Measurements from ENCODE around the gene M1AP. TPM values are rescaled to one million over a fixed set of nuclear protein-coding genes. Genes with fewer than 3 reads are reported as not detected.

Gene M1AP
- total and polyA plus RNA-seq, 2 of the 8 experiments (the other 6 are each of a cell fraction or from before 2014, with no cell fraction given) = 4.8 TPM

DNA sequence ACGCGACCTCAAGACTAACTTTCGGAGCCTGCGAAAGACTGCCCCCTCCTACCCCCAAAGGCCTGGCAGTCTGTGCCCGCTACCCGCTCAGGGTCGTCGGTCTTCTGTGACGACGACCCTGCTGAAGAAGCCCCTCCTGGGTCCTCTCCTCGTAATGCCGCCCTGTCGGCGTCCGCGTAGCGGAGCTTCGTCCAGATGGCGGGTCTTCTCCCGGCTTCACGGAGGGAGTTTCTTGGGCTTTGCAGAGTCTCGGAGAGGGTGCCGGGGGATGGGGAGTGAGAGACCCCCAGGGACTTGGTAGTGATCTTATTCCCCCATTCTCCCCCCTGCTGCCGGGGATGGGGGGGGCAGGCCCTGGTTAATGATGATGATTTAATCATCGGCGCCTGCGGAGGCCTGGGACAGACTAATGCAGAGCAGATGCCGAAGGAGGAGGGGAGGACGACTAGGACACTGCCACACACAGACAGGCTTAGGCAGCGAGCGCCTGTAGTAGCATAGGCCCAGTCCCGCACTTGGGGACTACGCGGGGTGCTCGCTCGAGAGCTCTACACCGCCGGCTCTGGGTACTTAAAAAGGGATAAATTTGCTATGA is 140.1 kb downstream of the M1AP start (continued):
- TF ChIP-seq HDAC6 (IDR thresholded peaks at IDR 0.05; ENCODE audit: low read depth, low read length) = no peak
- TF ChIP-seq BCL11A (IDR thresholded peaks at IDR 0.05; ENCODE audit: low read depth in 2 of 2, low read length in 2 of 2) = no peak
- TF ChIP-seq ZNF274 (IDR thresholded peaks at IDR 0.05; ENCODE audit: borderline replicate concordance, extremely low read depth, low read length) = no peak
- TF ChIP-seq, protein P1, sequence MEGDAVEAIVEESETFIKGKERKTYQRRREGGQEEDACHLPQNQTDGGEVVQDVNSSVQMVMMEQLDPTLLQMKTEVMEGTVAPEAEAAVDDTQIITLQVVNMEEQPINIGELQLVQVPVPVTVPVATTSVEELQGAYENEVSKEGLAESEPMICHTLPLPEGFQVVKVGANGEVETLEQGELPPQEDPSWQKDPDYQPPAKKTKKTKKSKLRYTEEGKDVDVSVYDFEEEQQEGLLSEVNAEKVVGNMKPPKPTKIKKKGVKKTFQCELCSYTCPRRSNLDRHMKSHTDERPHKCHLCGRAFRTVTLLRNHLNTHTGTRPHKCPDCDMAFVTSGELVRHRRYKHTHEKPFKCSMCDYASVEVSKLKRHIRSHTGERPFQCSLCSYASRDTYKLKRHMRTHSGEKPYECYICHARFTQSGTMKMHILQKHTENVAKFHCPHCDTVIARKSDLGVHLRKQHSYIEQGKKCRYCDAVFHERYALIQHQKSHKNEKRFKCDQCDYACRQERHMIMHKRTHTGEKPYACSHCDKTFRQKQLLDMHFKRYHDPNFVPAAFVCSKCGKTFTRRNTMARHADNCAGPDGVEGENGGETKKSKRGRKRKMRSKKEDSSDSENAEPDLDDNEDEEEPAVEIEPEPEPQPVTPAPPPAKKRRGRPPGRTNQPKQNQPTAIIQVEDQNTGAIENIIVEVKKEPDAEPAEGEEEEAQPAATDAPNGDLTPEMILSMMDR (IDR thresholded peaks at IDR 0.05; ENCODE audit: control extremely low read depth in 1 of 3, insufficient read depth in 1 of 3, low read depth in 1 of 3, low read length in 3 of 3) = no peak
- TF ChIP-seq, protein P2, sequence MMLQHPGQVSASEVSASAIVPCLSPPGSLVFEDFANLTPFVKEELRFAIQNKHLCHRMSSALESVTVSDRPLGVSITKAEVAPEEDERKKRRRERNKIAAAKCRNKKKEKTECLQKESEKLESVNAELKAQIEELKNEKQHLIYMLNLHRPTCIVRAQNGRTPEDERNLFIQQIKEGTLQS (IDR thresholded peaks at IDR 0.05; ENCODE audit: insufficient read depth, low read depth, low read length) = no peak
- TF ChIP-seq MAFK (IDR thresholded peaks at IDR 0.05; ENCODE audit: low read depth, low read length) = no peak
- TF ChIP-seq HDAC2 (IDR thresholded peaks at IDR 0.05; ENCODE audit: borderline replicate concordance in 1 of 2, low read depth in 2 of 2, low read length in 2 of 2) = no peak

Other genes starting within 250 kb of the M1AP start
- gene C2orf81, start 226.7 kb downstream of the M1AP start, total RNA-seq (2021; fragmentation: NEBNext Ultra II Directional; extraction: Animal tissue kit (Norgen Biotek cat#: 25700)) = 3.3 and 3.8 TPM in 2 replicates
- gene C2orf81, start 226.7 kb downstream of the M1AP start, polyA plus RNA-seq (2011; rRNA removed) = 1.6 and 2.4 TPM in 2 replicates
- 41.6 and 45.0 TPM in 2 replicates for gene WDR54, start 226.6 kb downstream of the M1AP start, total RNA-seq (2021; fragmentation: NEBNext Ultra II Directional; extraction: Animal tissue kit (Norgen Biotek cat#: 25700))
- gene WDR54, start 226.6 kb downstream of the M1AP start, polyA plus RNA-seq (2011; rRNA removed) = 125 and 142 TPM in 2 replicates
- 53.5 and 54.1 TPM in 2 replicates for gene RTKN, start 206.4 kb downstream of the M1AP start, total RNA-seq (2021; fragmentation: NEBNext Ultra II Directional; extraction: Animal tissue kit (Norgen Biotek cat#: 25700))
- gene RTKN, start 206.4 kb downstream of the M1AP start, polyA plus RNA-seq (2011; rRNA removed) = 40.2 and 60.1 TPM in 2 replicates
- gene INO80B, start 193.2 kb downstream of the M1AP start, total RNA-seq (2021; fragmentation: NEBNext Ultra II Directional; extraction: Animal tissue kit (Norgen Biotek cat#: 25700)) = 17.5 and 18.5 TPM in 2 replicates
- 3.9 and 8.5 TPM in 2 replicates for gene INO80B, start 193.2 kb downstream of the M1AP start, polyA plus RNA-seq (2011; rRNA removed)
- 51.4 and 57.2 TPM in 2 replicates for gene WBP1, start 189.9 kb downstream of the M1AP start, total RNA-seq (2021; fragmentation: NEBNext Ultra II Directional; extraction: Animal tissue kit (Norgen Biotek cat#: 25700))
- 190 and 301 TPM in 2 replicates for gene WBP1, start 189.9 kb downstream of the M1AP start, polyA plus RNA-seq (2011; rRNA removed)
- 50.3 and 51.0 TPM in 2 replicates for gene MOGS, start 182.9 kb downstream of the M1AP start, total RNA-seq (2021; fragmentation: NEBNext Ultra II Directional; extraction: Animal tissue kit (Norgen Biotek cat#: 25700))
- 44.3 and 59.9 TPM in 2 replicates for gene MOGS, start 182.9 kb downstream of the M1AP start, polyA plus RNA-seq (2011; rRNA removed)
- gene MRPL53, start 175.7 kb downstream of the M1AP start, total RNA-seq (2021; fragmentation: NEBNext Ultra II Directional; extraction: Animal tissue kit (Norgen Biotek cat#: 25700)) = 46.3 and 50.2 TPM in 2 replicates
- gene MRPL53, start 175.7 kb downstream of the M1AP start, polyA plus RNA-seq (2011; rRNA removed) = 36.6 and 59.8 TPM in 2 replicates
- gene CCDC142, start 165.3 kb downstream of the M1AP start, total RNA-seq (2021; fragmentation: NEBNext Ultra II Directional; extraction: Animal tissue kit (Norgen Biotek cat#: 25700)) = 10.7 and 12.1 TPM in 2 replicates
- 6.0 and 6.7 TPM in 2 replicates for gene CCDC142, start 165.3 kb downstream of the M1AP start, polyA plus RNA-seq (2011; rRNA removed)
- gene TTC31, start 165.2 kb downstream of the M1AP start, total RNA-seq (2021; fragmentation: NEBNext Ultra II Directional; extraction: Animal tissue kit (Norgen Biotek cat#: 25700)) = 27.4 and 28.8 TPM in 2 replicates
- 29.9 and 36.1 TPM in 2 replicates for gene TTC31, start 165.2 kb downstream of the M1AP start, polyA plus RNA-seq (2011; rRNA removed)
- 0.55 TPM in 1 of 2 replicates, not detected in the other for gene LBX2, start 148.7 kb downstream of the M1AP start, total RNA-seq (2021; fragmentation: NEBNext Ultra II Directional; extraction: Animal tissue kit (Norgen Biotek cat#: 25700))
- 0.27 and 0.42 TPM in 2 replicates for gene LBX2, start 148.7 kb downstream of the M1AP start, polyA plus RNA-seq (2011; rRNA removed)
- gene PCGF1, start 140.6 kb downstream of the M1AP start, total RNA-seq (2021; fragmentation: NEBNext Ultra II Directional; extraction: Animal tissue kit (Norgen Biotek cat#: 25700)) = 10.0 and 13.8 TPM in 2 replicates
- gene PCGF1, start 140.6 kb downstream of the M1AP start, polyA plus RNA-seq (2011; rRNA removed) = 12.1 and 23.7 TPM in 2 replicates
- 0.15 and 0.17 TPM in 2 replicates for gene TLX2, start 133.9 kb downstream of the M1AP start, total RNA-seq (2021; fragmentation: NEBNext Ultra II Directional; extraction: Animal tissue kit (Norgen Biotek cat#: 25700))
- gene TLX2, start 133.9 kb downstream of the M1AP start, polyA plus RNA-seq (2011; rRNA removed) = 0.06 and 0.17 TPM in 2 replicates
- 0.57 and 0.76 TPM in 2 replicates for gene DQX1, start 122.1 kb downstream of the M1AP start, total RNA-seq (2021; fragmentation: NEBNext Ultra II Directional; extraction: Animal tissue kit (Norgen Biotek cat#: 25700))
- gene DQX1, start 122.1 kb downstream of the M1AP start, polyA plus RNA-seq (2011; rRNA removed) = 1.1 TPM in 2 replicates
- gene AUP1, start 118.6 kb downstream of the M1AP start, total RNA-seq (2021; fragmentation: NEBNext Ultra II Directional; extraction: Animal tissue kit (Norgen Biotek cat#: 25700)) = 82.7 and 83.4 TPM in 2 replicates
- 121 and 162 TPM in 2 replicates for gene AUP1, start 118.6 kb downstream of the M1AP start, polyA plus RNA-seq (2011; rRNA removed)
- 21.6 and 24.6 TPM in 2 replicates for gene HTRA2, start 118.4 kb downstream of the M1AP start, total RNA-seq (2021; fragmentation: NEBNext Ultra II Directional; extraction: Animal tissue kit (Norgen Biotek cat#: 25700))
- gene HTRA2, start 118.4 kb downstream of the M1AP start, polyA plus RNA-seq (2011; rRNA removed) = 37.6 TPM in 2 replicates
- 19.5 and 22.4 TPM in 2 replicates for gene LOXL3, start 94.4 kb downstream of the M1AP start, total RNA-seq (2021; fragmentation: NEBNext Ultra II Directional; extraction: Animal tissue kit (Norgen Biotek cat#: 25700))
- 22.1 and 27.2 TPM in 2 replicates for gene LOXL3, start 94.4 kb downstream of the M1AP start, polyA plus RNA-seq (2011; rRNA removed)
- gene DOK1, start 93.6 kb downstream of the M1AP start, total RNA-seq (2021; fragmentation: NEBNext Ultra II Directional; extraction: Animal tissue kit (Norgen Biotek cat#: 25700)) = 11.4 and 14.3 TPM in 2 replicates
- gene DOK1, start 93.6 kb downstream of the M1AP start, polyA plus RNA-seq (2011; rRNA removed) = 11.0 and 16.5 TPM in 2 replicates
- 3.1 and 3.4 TPM in 2 replicates for gene SEMA4F, start 5.9 kb upstream of the M1AP start, total RNA-seq (2021; fragmentation: NEBNext Ultra II Directional; extraction: Animal tissue kit (Norgen Biotek cat#: 25700))
- 3.3 and 4.3 TPM in 2 replicates for gene SEMA4F, start 5.9 kb upstream of the M1AP start, polyA plus RNA-seq (2011; rRNA removed)
- gene HK2, start 185.8 kb upstream of the M1AP start, total RNA-seq (2021; fragmentation: NEBNext Ultra II Directional; extraction: Animal tissue kit (Norgen Biotek cat#: 25700)) = 61.0 and 61.9 TPM in 2 replicates
- gene HK2, start 185.8 kb upstream of the M1AP start, polyA plus RNA-seq (2011; rRNA removed) = 22.1 and 33.1 TPM in 2 replicates